ENCODE measurements around the gene MIB2.

DNA sequence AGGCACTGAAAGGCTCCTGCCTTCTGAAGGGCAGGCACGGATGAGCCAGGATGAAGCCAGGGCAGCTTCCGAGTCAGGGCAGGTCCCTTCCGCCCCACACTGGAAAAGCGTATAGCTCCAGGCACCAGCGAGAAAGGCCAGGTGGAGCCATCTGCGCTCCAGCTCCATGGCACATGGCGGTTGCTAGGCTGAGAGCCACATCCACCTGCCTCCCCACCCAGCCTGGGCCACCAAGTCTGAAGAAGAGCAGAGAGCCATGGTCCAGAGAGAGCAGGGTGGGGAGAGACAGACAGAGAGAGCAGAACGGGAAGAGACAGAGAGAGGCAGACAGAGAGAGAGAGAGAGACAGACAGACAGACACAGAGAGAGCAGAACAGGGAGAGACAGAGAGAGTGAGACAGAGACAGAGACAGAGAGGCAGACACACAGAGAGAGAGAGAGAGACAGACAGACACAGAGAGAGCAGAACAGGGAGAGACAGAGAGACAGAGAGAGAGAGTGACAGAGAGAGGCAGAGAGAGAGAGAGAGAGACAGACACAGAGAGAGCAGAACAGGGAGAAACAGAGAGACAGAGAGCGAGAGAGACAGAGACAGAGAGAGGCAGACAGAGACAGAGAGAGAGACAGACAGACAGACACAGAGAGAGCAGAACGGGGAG, 20.6 kb upstream of the MIB2 start:
- TF ChIP-seq, protein P1, sequence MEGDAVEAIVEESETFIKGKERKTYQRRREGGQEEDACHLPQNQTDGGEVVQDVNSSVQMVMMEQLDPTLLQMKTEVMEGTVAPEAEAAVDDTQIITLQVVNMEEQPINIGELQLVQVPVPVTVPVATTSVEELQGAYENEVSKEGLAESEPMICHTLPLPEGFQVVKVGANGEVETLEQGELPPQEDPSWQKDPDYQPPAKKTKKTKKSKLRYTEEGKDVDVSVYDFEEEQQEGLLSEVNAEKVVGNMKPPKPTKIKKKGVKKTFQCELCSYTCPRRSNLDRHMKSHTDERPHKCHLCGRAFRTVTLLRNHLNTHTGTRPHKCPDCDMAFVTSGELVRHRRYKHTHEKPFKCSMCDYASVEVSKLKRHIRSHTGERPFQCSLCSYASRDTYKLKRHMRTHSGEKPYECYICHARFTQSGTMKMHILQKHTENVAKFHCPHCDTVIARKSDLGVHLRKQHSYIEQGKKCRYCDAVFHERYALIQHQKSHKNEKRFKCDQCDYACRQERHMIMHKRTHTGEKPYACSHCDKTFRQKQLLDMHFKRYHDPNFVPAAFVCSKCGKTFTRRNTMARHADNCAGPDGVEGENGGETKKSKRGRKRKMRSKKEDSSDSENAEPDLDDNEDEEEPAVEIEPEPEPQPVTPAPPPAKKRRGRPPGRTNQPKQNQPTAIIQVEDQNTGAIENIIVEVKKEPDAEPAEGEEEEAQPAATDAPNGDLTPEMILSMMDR (IDR thresholded peaks at IDR 0.05) = no peak
- TF ChIP-seq EZH2phosphoT487 (IDR thresholded peaks at IDR 0.05) (no peak), EZH2 (IDR thresholded peaks at IDR 0.05) (no peak)

Data from neural progenitor cell (in vitro differentiated cells).